Ovary (tissue), 9 donors: ENCODE data around the gene TADA2B. TPM values are rescaled to one million over a fixed set of nuclear protein-coding genes. Genes with fewer than 3 reads are reported as not detected.
"Not testable (repeated sequence)": the region's sequence is repeated elsewhere in the genome, so short reads cannot be mapped to it uniquely, and the experiment has no call there.

Experiments
- DNase-seq, 5 donors: peaks; one replicate each; pipeline ENCODE4 v3.0.0-alpha.2; 2019 to 2020
- H3K27ac ChIP-seq, 2 donors: fragments of 200-600 bp; one replicate each; pipeline versions ENCODE4 v1.5.1 to v1.8.0; 2019 to 2022
- H3K27me3 ChIP-seq: fragments of 200-600 bp; one replicate; pipeline ENCODE4 v1.8.0; 2022
- H3K36me3 ChIP-seq: fragments of 200-600 bp; sonication (generic); one replicate; pipeline ENCODE4 v1.5.1; 2019
- H3K4me1 ChIP-seq: one replicate; pipeline ENCODE4 v1.8.1; 2013; ENCODE audit warnings: mild to moderate bottlenecking, moderate library complexity; ENCODE audit not compliant: insufficient read depth
- H3K4me3 ChIP-seq: fragments of 200-600 bp; sonication (generic); one replicate; pipeline ENCODE4 v1.5.1; 2017
- H3K9me3 ChIP-seq, 2 donors: fragments of 200-600 bp in 1 of 2; sonication (generic) in 1 of 2; one replicate each; pipeline versions ENCODE4 v1.5.1 to v1.8.1; 2013 to 2019; ENCODE audit warnings: mild to moderate bottlenecking in 1 of 2, moderate library complexity in 1 of 2
- CTCF ChIP-seq, 3 donors: fragments of 450-650 bp in 2 of 3; fragments of 200-600 bp in 1 of 3; IDR thresholded peaks; one replicate each; pipeline versions ENCODE4 v1.5.1 to v1.8.0; 2016 to 2022; ENCODE audit warnings: antibody characterized with exemption in 3 of 3, mild to moderate bottlenecking in 1 of 3
- EP300 ChIP-seq: sonication (generic); formaldehyde crosslinking; IDR thresholded peaks from one replicate; pipeline ENCODE4 v1.6.1; 2017; ENCODE audit warnings: antibody characterized with exemption
- POLR2A ChIP-seq: fragments of 450-650 bp; IDR thresholded peaks from one replicate; pipeline ENCODE4 v1.6.1; 2017; ENCODE audit warnings: antibody characterized with exemption, mild to moderate bottlenecking, moderate library complexity
- WGBS, 3 donors: extraction: QIAGEN DNeasy Blood & Tissue Kit in 1 of 3; methylation state at CpG; one replicate each; pipeline versions ENCODE4 v1.1.5 to v1.1.7; 2013 to 2017; 5-methylcytosine and 5-hydroxymethylcytosine counted together
- intact Hi-C, 4 donors: fragments of 100-400 bp; cut with DNase I; formaldehyde crosslinking; loops; one replicate each; pipeline versions ENCODE4 v1.11.0 to v1.15.1; 2022 to 2023
- polyA plus RNA-seq, 2 donors: library from polyadenylated mRNA; stranded (reverse); fragments of 200-250 nt in 1 of 2; fragments of 350-450 nt in 1 of 2; fragmentation: Illumina TruSeq in 1 of 2; extraction: RNeasy Lipid Tissue Mini Kit (QIAGEN cat#74804) in 1 of 2; gene quantifications; one replicate each; pipeline ENCODE4 v1.2.3, GENCODE V29; 2013 to 2014
- total RNA-seq, 7 donors: library from RNA; depleted of rRNA in 2 of 7; stranded (reverse); fragments of >200 nt in 2 of 7; fragmentation: NEBNext Ultra II Directional in 3 of 7; extraction: Animal tissue kit (Norgen Biotek cat#: 25700) in 3 of 7; gene quantifications; one replicate each; pipeline versions ENCODE4 v1.1.0 to v1.2.4, GENCODE V29; 2016 to 2023
- donor health status: DM: no; HTN: no; CAD: no; lungs with moderate emphysema.
- donor health status: DM: no; HTN: no; CAD: no.
- donor health status: Bipolar disorder and iron deficiency.
- donor health status: DM: yes; HTN: yes; CAD: no.
- donor health status: DM: no; HTN: no; CAD: no.
- donor health status: DM: yes; HTN: yes; CAD: no.

TADA2B gene
- total and polyA plus RNA-seq, 9 donors, result 11.9 to 31.6 (median 26.8) TPM

GRCh38 chr4:7077371-7077770 lies 34.2 kb downstream of the TADA2B start:
- H3K36me3 ChIP-seq, result no peaks in the 10 kb centered on the region
- H3K9me3 ChIP-seq, result no peaks in the 10 kb centered on the region
- intact Hi-C loops, result loop anchor here in 2 of 4 donors (10.0 kb wide), 2 partner anchors 163 to 353 kb away; no protein-coding TSS in a partner anchor
- no peaks in the 10 kb centered on the region for H3K4me1 ChIP-seq
- H3K27me3 ChIP-seq, result no peaks in the 10 kb centered on the region
- TF ChIP-seq CTCF (IDR thresholded peaks at IDR 0.05), result no peak
- no peak for TF ChIP-seq POLR2A
- no peak for TF ChIP-seq EP300
- DNase-seq, result peak in 1 of 5 donors; percentile 10
- H3K4me3 ChIP-seq, result no peak overlapping the region
- no peak overlapping the region for H3K27ac ChIP-seq
- 85 to 92% (median 91%) methylated on average over 12 of the region's 12 CpGs for WGBS, 3 donors

GRCh38 chr4:7078025-7078424 lies 34.9 kb downstream of the TADA2B start:
- no peak for TF ChIP-seq EP300
- H3K27ac ChIP-seq, result no peak overlapping the region
- peak in 1 of 5 donors; percentile 4 for DNase-seq
- no peak overlapping the region for H3K4me3 ChIP-seq
- no peaks in the 10 kb centered on the region for H3K9me3 ChIP-seq
- WGBS, 3 donors, result 80 to 89% (median 86%) methylated on average over 5 of the region's 5 CpGs
- no peaks in the 10 kb centered on the region for H3K36me3 ChIP-seq
- H3K4me1 ChIP-seq, result no peaks in the 10 kb centered on the region
- no peaks in the 10 kb centered on the region for H3K27me3 ChIP-seq
- intact Hi-C loops, result loop anchor here in 2 of 4 donors (10.0 kb wide), 2 partner anchors 163 to 353 kb away; no protein-coding TSS in a partner anchor

GRCh38 chr4:7079483-7079882 lies 36.3 kb downstream of the TADA2B start:
- not testable (repeated sequence) for H3K27me3 ChIP-seq, H3K4me1 ChIP-seq, DNase-seq, H3K4me3 ChIP-seq, H3K36me3 ChIP-seq, H3K27ac ChIP-seq, H3K9me3 ChIP-seq
- intact Hi-C loops, result loop anchor here in 2 of 4 donors (10.0 kb wide), 2 partner anchors 165 to 355 kb away; no protein-coding TSS in a partner anchor

- not testable (repeated sequence) for H3K36me3 ChIP-seq, DNase-seq, H3K27ac ChIP-seq, H3K27me3 ChIP-seq, H3K4me1 ChIP-seq, H3K9me3 ChIP-seq, H3K4me3 ChIP-seq
- intact Hi-C loops, result loop anchor here in 2 of 4 donors (10.0 kb wide), 2 partner anchors 165 to 355 kb away; no protein-coding TSS in a partner anchor
- 84 to 95% (median 89%) methylated on average over 2 of the region's 2 CpGs for WGBS, 3 donors
These were observed 36.7 kb downstream of the TADA2B start for GRCh38 chr4:7079909-7080308.

GRCh38 chr4:7083597-7084563 lies 40.7 kb downstream of the TADA2B start:
- H3K4me1 ChIP-seq, result peaks cover 5% of the 10 kb centered on the region
- WGBS, 3 donors, result 65 to 74% (median 65%) methylated on average over 9 of the region's 9 CpGs
- no peak overlapping the region for H3K27ac ChIP-seq
- TF ChIP-seq POLR2A, result no peak
- TF ChIP-seq CTCF (IDR thresholded peaks at IDR 0.05), result no peak
- no peak for TF ChIP-seq EP300
- DNase-seq, result peak in 1 of 5 donors; percentile 12
- no peaks in the 10 kb centered on the region for H3K27me3 ChIP-seq
- H3K9me3 ChIP-seq, result no peaks in the 10 kb centered on the region
- no peaks in the 10 kb centered on the region for H3K36me3 ChIP-seq
- intact Hi-C loops, result no loop called here
- no peak overlapping the region for H3K4me3 ChIP-seq

GRCh38 chr4:7084564-7084961 lies 41.4 kb downstream of the TADA2B start:
- H3K27me3 ChIP-seq, H3K36me3 ChIP-seq, intact Hi-C loops, H3K4me1 ChIP-seq, H3K27ac ChIP-seq, H3K4me3 ChIP-seq, H3K9me3 ChIP-seq: not testable (repeated sequence)
- WGBS, 3 donors, result 10 to 26% (median 16%) methylated on average over 9 of the region's 9 CpGs
- DNase-seq, result peak in 1 of 5 donors; percentile 9
